NCI-H2196 (cell line): ENCODE results near the gene GLI3.

Experiments
- DNase-seq: peaks from one replicate; lab custom pipeline; 2025; ENCODE audit not compliant: unreplicated experiment; lab: John Stamatoyannopoulos, UW

Gene GLI3

GRCh38 chr7:42106562-42106961 lies 130.4 kb downstream of the GLI3 start:
- DNase-seq = no peak

GRCh38 chr7:42105554-42106358 lies 131.3 kb downstream of the GLI3 start:
- DNase-seq = no peak

GRCh38 chr7:42104694-42105093 lies 132.3 kb downstream of the GLI3 start:
- DNase-seq = no peak

GRCh38 chr7:42104231-42104630 lies 132.8 kb downstream of the GLI3 start:
- DNase-seq = no peak

- no peak for DNase-seq
Measured at GRCh38 chr7:42103456-42103855, 133.6 kb downstream of the GLI3 start.

GRCh38 chr7:42103020-42103419 lies 134.0 kb downstream of the GLI3 start:
- no peak for DNase-seq

- no peak for DNase-seq
Measured at GRCh38 chr7:42102301-42102700, 134.7 kb downstream of the GLI3 start.

- DNase-seq = no peak
Measured at GRCh38 chr7:42100156-42100508, 136.9 kb downstream of the GLI3 start.

- no peak for DNase-seq
Measured at GRCh38 chr7:42099470-42100155, 137.4 kb downstream of the GLI3 start.

- no peak for DNase-seq
Measured at GRCh38 chr7:42099066-42099465, 137.9 kb downstream of the GLI3 start.

- no peak for DNase-seq
Measured at GRCh38 chr7:42097752-42098151, 139.3 kb downstream of the GLI3 start.

- no peak for DNase-seq
Measured at GRCh38 chr7:42096681-42097561, 140.1 kb downstream of the GLI3 start.

- no peak for DNase-seq
Measured at GRCh38 chr7:42096268-42096667, 140.7 kb downstream of the GLI3 start.

GRCh38 chr7:42095791-42096190 lies 141.2 kb downstream of the GLI3 start:
- no peak for DNase-seq

GRCh38 chr7:42093349-42093905 lies 143.6 kb downstream of the GLI3 start:
- DNase-seq = no peak

GRCh38 chr7:42091461-42092291 lies 145.3 kb downstream of the GLI3 start:
- DNase-seq = no peak

GRCh38 chr7:42090806-42091205 lies 146.2 kb downstream of the GLI3 start:
- DNase-seq = no peak

GRCh38 chr7:42090056-42090455 lies 147.0 kb downstream of the GLI3 start:
- DNase-seq = no peak

- no peak for DNase-seq
Measured at GRCh38 chr7:42087616-42088015, 149.4 kb downstream of the GLI3 start.

- DNase-seq = no peak
Measured at GRCh38 chr7:42085531-42085930, 151.5 kb downstream of the GLI3 start.
